OCI-LY1 (cell line): ENCODE results near the gene SAYSD1.

Experiments used
- H2AFZ ChIP-seq: fragments of 200-600 bp; sonication (generic), shearing (Covaris generic); 2 replicates; pipeline ENCODE4 v1.6.0; 2014; ENCODE audit warnings: antibody characterized with exemption, mild to moderate bottlenecking, low read length
- H3F3A ChIP-seq: fragments of 200-600 bp; sonication (generic), shearing (Covaris generic); 2 replicates; pipeline ENCODE4 v1.6.0; 2014; ENCODE audit warnings: mild to moderate bottlenecking, antibody characterized with exemption, low read length, moderate library complexity; ENCODE audit not compliant: insufficient read depth
- H3K27ac ChIP-seq: fragments of 200-600 bp; sonication (generic); 2 replicates; pipeline ENCODE4 v1.5.1; 2014; ENCODE audit warnings: low read length, mixed run types, mild to moderate bottlenecking, low read depth; ENCODE audit not compliant: poor library complexity, severe bottlenecking
- H3K27me3 ChIP-seq: fragments of 200-600 bp; sonication (generic); 2 replicates; pipeline ENCODE4 v1.6.0; 2014; ENCODE audit warnings: antibody characterized with exemption, mild to moderate bottlenecking, low read length, moderate library complexity; ENCODE audit not compliant: insufficient read depth
- H3K36me3 ChIP-seq: fragments of 200-600 bp; sonication (generic); 2 replicates; pipeline ENCODE4 v1.6.1; 2014; ENCODE audit warnings: mild to moderate bottlenecking, antibody characterized with exemption, low read length, moderate library complexity, mixed read lengths; ENCODE audit not compliant: insufficient read depth
- H3K4me1 ChIP-seq: fragments of 200-600 bp; sonication (generic); 2 replicates; pipeline ENCODE4 v1.5.1; 2014; ENCODE audit warnings: mild to moderate bottlenecking, low read length, moderate library complexity; ENCODE audit not compliant: insufficient read depth, severe bottlenecking
- H3K4me2 ChIP-seq: fragments of 200-600 bp; sonication (generic), shearing (Covaris generic); 2 replicates; pipeline ENCODE4 v1.6.1; 2014; ENCODE audit warnings: low read length
- H3K4me3 ChIP-seq: fragments of 200-600 bp; sonication (generic); 2 replicates; pipeline ENCODE4 v1.5.1; 2014; ENCODE audit warnings: low read length, low read depth, mild to moderate bottlenecking, mixed read lengths; ENCODE audit not compliant: poor library complexity, severe bottlenecking
- H3K79me2 ChIP-seq: fragments of 200-600 bp; shearing (Covaris generic); 2 replicates; pipeline ENCODE4 v1.6.1; 2016; ENCODE audit warnings: mixed run types, low read length, mixed read lengths; ENCODE audit not compliant: insufficient read depth
- H3K9ac ChIP-seq: fragments of 200-600 bp; sonication (generic), shearing (Covaris generic); 2 replicates; pipeline ENCODE4 v1.6.1; 2014; ENCODE audit warnings: mild to moderate bottlenecking, low read length, mixed read lengths
- H3K9me2 ChIP-seq: fragments of 200-600 bp; sonication (generic), shearing (Covaris generic); 2 replicates; pipeline ENCODE4 v1.6.1; 2014; ENCODE audit warnings: low read depth, mild to moderate bottlenecking, low read length, mixed read lengths
- H3K9me3 ChIP-seq: fragments of 200-600 bp; shearing (Covaris generic); 2 replicates; pipeline ENCODE4 v1.6.1; 2014; ENCODE audit warnings: low read length, mixed read lengths
- H4K20me1 ChIP-seq: fragments of 200-600 bp; sonication (generic), shearing (Covaris generic); 2 replicates; pipeline ENCODE4 v1.6.0; 2016; ENCODE audit warnings: mild to moderate bottlenecking, low read length; ENCODE audit not compliant: insufficient read depth
- EZH2 ChIP-seq: fragments of 200-600 bp; sonication (generic), shearing (Covaris generic); IDR thresholded peaks from 2 replicates; pipeline ENCODE4 v1.8.0; 2017; ENCODE audit warnings: borderline replicate concordance, mixed run types, mild to moderate bottlenecking, antibody characterized with exemption, low read length, moderate library complexity, mixed read lengths
- TF ChIP-seq, protein P1 (sequence below): fragments of 200-600 bp; sonication (generic), shearing (Covaris generic); IDR thresholded peaks from 2 replicates; pipeline ENCODE4 v1.5.1; 2017; ENCODE audit warnings: mild to moderate bottlenecking, antibody characterized with exemption, low read length, moderate library complexity, mixed read lengths

Gene SAYSD1

DNA sequence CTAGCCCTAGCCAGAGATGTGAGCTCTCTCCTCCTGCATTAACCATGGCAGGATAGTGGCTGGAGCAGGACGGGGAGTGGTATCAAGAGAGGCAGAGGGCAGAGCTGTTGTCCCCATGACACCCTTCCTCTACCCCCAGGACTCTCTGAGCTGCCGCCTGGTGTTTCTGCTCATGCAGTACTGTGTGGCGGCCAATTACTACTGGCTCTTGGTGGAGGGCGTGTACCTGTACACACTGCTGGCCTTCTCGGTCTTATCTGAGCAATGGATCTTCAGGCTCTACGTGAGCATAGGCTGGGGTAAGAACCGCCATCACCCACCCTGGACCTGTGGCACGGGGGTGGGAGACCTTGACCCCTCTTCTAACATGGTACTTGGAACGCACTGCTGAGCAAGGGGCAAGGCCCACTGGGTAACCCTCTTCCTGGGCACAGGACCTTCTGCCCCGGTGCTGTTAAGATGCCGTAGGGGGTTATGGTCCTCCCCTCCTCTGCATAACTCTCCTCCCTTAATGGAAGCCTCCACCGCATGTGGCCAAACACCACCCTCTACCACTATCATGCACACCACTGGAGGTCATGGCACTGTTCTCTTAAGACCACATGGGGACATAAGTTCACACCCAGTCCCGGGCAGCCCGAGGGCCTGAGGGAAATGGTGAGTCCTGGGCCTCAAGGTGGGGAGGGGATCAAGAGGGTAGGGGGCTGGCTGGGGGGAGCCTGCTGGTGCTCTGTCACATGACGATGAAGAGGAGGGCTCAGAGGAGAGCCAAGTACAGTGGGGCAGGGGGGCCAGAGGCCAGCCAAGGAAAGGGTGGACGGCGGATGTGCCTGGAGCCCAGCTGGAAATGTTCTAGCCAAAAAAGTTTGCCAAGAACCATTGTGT lies 41.3 kb downstream of the SAYSD1 start:
- Histone ChIP-seq H3K9me3 (no peaks in the 10 kb centered on the region), H3K4me2 (no peak overlapping the region), H2AFZ (no peak overlapping the region), H4K20me1 (no peaks in the 10 kb centered on the region), H3K36me3 (no peaks in the 10 kb centered on the region), H3K79me2 (no peaks in the 10 kb centered on the region), H3K4me1 (no peaks in the 10 kb centered on the region), H3F3A (no peaks in the 10 kb centered on the region), H3K4me3 (no peak overlapping the region), H3K27me3 (no peaks in the 10 kb centered on the region), H3K9ac (no peak overlapping the region), H3K27ac (no peak overlapping the region), H3K9me2 (no peaks in the 10 kb centered on the region)
- TF ChIP-seq, protein P1, sequence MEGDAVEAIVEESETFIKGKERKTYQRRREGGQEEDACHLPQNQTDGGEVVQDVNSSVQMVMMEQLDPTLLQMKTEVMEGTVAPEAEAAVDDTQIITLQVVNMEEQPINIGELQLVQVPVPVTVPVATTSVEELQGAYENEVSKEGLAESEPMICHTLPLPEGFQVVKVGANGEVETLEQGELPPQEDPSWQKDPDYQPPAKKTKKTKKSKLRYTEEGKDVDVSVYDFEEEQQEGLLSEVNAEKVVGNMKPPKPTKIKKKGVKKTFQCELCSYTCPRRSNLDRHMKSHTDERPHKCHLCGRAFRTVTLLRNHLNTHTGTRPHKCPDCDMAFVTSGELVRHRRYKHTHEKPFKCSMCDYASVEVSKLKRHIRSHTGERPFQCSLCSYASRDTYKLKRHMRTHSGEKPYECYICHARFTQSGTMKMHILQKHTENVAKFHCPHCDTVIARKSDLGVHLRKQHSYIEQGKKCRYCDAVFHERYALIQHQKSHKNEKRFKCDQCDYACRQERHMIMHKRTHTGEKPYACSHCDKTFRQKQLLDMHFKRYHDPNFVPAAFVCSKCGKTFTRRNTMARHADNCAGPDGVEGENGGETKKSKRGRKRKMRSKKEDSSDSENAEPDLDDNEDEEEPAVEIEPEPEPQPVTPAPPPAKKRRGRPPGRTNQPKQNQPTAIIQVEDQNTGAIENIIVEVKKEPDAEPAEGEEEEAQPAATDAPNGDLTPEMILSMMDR: no peak

DNA sequence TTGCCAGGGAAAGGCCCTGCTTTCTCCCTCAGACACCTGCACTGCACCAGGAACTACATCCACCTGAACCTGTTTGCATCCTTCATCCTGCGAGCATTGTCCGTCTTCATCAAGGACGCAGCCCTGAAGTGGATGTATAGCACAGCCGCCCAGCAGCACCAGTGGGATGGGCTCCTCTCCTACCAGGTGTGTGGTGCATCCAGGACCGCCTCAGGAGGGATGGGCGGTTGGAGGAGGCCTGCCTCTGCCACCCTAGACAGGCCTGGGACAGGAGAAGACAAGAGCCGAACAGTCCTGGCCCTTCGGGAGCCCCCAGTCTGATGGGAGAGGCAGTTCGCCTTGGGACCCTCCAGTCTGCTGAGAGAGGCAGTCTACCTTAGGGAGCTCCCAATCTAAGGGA lies 42.2 kb downstream of the SAYSD1 start:
- no peaks in the 10 kb centered on the region for H4K20me1 ChIP-seq
- H3K27me3 ChIP-seq: no peaks in the 10 kb centered on the region
- H2AFZ ChIP-seq: no peak overlapping the region
- H3F3A ChIP-seq: no peaks in the 10 kb centered on the region
- no peaks in the 10 kb centered on the region for H3K79me2 ChIP-seq
- no peak overlapping the region for H3K9ac ChIP-seq
- H3K4me3 ChIP-seq: no peak overlapping the region
- H3K27ac ChIP-seq: no peak overlapping the region
- TF ChIP-seq EZH2: no peak
- H3K36me3 ChIP-seq: no peaks in the 10 kb centered on the region
- H3K4me1 ChIP-seq: no peaks in the 10 kb centered on the region
- no peaks in the 10 kb centered on the region for H3K9me2 ChIP-seq
- H3K9me3 ChIP-seq: no peaks in the 10 kb centered on the region
- no peak overlapping the region for H3K4me2 ChIP-seq

DNA sequence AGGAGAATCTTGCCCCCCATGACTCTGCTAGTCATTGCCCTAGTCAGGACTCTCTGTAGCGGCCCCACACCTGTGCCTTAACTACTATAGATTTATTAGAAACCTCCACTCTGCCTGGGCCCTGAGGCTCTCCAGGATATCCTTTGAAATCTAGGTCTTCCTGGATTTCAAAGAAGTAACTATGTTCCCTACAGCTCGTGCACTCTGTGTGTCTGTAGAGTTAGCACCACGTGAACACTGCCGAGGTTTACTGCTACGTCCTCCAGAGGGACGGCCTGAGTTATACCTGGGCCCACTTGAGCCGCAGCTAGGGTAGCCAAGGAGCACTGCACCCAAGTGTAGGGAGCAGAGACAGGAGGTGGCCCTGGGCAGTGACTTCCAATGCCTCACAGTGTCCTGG lies 46.6 kb downstream of the SAYSD1 start:
- no peaks in the 10 kb centered on the region for H3K9me3 ChIP-seq
- H3K9me2 ChIP-seq: no peaks in the 10 kb centered on the region
- H3F3A ChIP-seq: no peaks in the 10 kb centered on the region
- H3K27ac ChIP-seq: no peak overlapping the region
- no peaks in the 10 kb centered on the region for H3K4me1 ChIP-seq
- no peaks in the 10 kb centered on the region for H3K79me2 ChIP-seq
- H3K27me3 ChIP-seq: no peaks in the 10 kb centered on the region; the same call in 1 of the 2 replicates
- TF ChIP-seq, protein P1: no peak
- no peak for TF ChIP-seq EZH2
- H3K4me3 ChIP-seq: no peak overlapping the region
- no peak overlapping the region for H3K9ac ChIP-seq
- no peaks in the 10 kb centered on the region for H4K20me1 ChIP-seq
- H3K4me2 ChIP-seq: no peak overlapping the region
- H3K36me3 ChIP-seq: no peaks in the 10 kb centered on the region
- H2AFZ ChIP-seq: no peak overlapping the region

DNA sequence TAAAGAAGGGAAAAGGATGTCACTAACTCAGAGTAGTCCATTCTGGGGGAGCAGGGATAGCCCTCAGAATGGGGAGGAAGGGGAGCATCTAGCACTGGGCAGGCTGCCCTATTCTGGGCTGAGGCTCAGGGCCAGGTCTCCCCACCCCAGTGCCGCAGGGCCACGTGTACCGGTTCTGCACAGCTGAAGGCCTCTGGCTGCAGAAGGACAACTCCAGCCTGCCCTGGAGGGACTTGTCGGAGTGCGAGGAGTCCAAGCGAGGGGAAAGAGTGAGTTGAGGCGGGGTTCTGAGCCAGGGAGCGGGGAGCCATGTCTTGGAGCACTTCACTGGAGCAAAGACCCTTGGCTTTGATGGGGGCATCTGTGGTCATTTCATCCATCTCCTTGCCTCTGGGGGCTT lies 49.4 kb downstream of the SAYSD1 start:
- Histone ChIP-seq H3K79me2 (no peaks in the 10 kb centered on the region), H3K27ac (no peak overlapping the region), H3K36me3 (no peaks in the 10 kb centered on the region), H3K27me3 (no peaks in the 10 kb centered on the region; the same call in none of the 2 replicates), H3K9me2 (no peaks in the 10 kb centered on the region), H3K9ac (no peak overlapping the region), H2AFZ (no peak overlapping the region), H3K4me2 (no peak overlapping the region), H3F3A (no peaks in the 10 kb centered on the region), H3K9me3 (no peaks in the 10 kb centered on the region), H3K4me3 (no peak overlapping the region), H3K4me1 (no peaks in the 10 kb centered on the region), H4K20me1 (no peaks in the 10 kb centered on the region)
- TF ChIP-seq, protein P1: no peak
- TF ChIP-seq EZH2: no peak
